HCT116 (cell line): Measurements from ENCODE around the gene C1orf146. TPM values are rescaled to one million over a fixed set of nuclear protein-coding genes. Genes with fewer than 3 reads are reported as not detected.

ENCODE experiments used
- ATAC-seq: fragments of 200-7000 bp; cut with Tn5 transposase; 2 replicates; pipeline ENCODE4 v1.9.1; 2020; ENCODE audit warnings: mild to moderate bottlenecking, moderate library complexity
- BruUV-seq: library from RNA; stranded (reverse); fragments of 400-500 nt; replicated peaks from 2 replicates; lab custom pipeline; 2021; lab: Mats Ljungman, UMichigan
- CTCF ChIA-PET: fragments of 300-600 bp; sonication (Branson Sonifier 250); formaldehyde crosslinking; loops from one replicate; lab custom pipeline; 2021; ENCODE audit warnings: antibody characterized with exemption; lab: Charles Lee
- POLR2A ChIA-PET: fragments of 300-600, 350-600 bp; sonication (Branson Sonifier 250); formaldehyde crosslinking; loops from one replicate; lab custom pipeline; 2021; ENCODE audit warnings: antibody characterized with exemption; lab: Charles Lee
- RAD21 ChIA-PET, 2 experiments: fragments of 300-600 bp; sonication (Branson Sonifier 250); formaldehyde crosslinking; loops; one replicate each; lab custom pipeline; 2023; ENCODE audit warnings: low total read pairs in 2 of 2; ENCODE audit not compliant: uncharacterized antibody in 2 of 2, unreplicated experiment in 2 of 2, low non-redundant PET in 1 of 2; lab: Charles Lee
- DNase-seq: peaks from one replicate; pipeline ENCODE4 v3.0.0-alpha.2; 2010; ENCODE audit warnings: low read depth, low spot score
- H2AFZ ChIP-seq: fragments of 200-600 bp; shearing (Covaris generic), sonication (generic); 2 replicates; pipeline ENCODE4 v1.6.1; 2017; ENCODE audit warnings: low read depth, mixed run types, mixed read lengths, antibody characterized with exemption, low read length; ENCODE audit not compliant: poor library complexity, severe bottlenecking
- H3K27ac ChIP-seq: 2 replicates; pipeline ENCODE4 v1.5.1; 2012; ENCODE audit warnings: low read depth, low read length
- H3K27me3 ChIP-seq: fragments of 200-600 bp; sonication (generic); 2 replicates; pipeline ENCODE4 v1.6.1; 2016; ENCODE audit warnings: mixed run types, low read length, mixed read lengths; ENCODE audit not compliant: insufficient read depth
- H3K36me3 ChIP-seq, 2 experiments: fragments of 200-500 bp in 1 of 2; fragments of 200-600 bp in 1 of 2; sonication (Bioruptor generic) in 1 of 2; sonication (generic) in 1 of 2; 2 replicates each; pipeline versions ENCODE4 v1.5.1 to v1.6.1; 2014 to 2016; ENCODE audit warnings: low read length in 2 of 2, inconsistent platforms in 1 of 2, mixed read lengths in 1 of 2, mixed run types in 1 of 2; ENCODE audit not compliant: insufficient read depth in 2 of 2, control insufficient read depth in 1 of 2
- H3K4me1 ChIP-seq, 2 experiments: fragments of 200-600 bp in 1 of 2; sonication (generic) in 1 of 2; 2 replicates each; pipeline versions ENCODE4 v1.5.1 to v1.6.1; 2012 to 2017; ENCODE audit warnings: low read length in 2 of 2, inconsistent platforms in 1 of 2, mild to moderate bottlenecking in 1 of 2, mixed read lengths in 1 of 2, mixed run types in 1 of 2, moderate library complexity in 1 of 2; ENCODE audit not compliant: insufficient read depth in 2 of 2, control insufficient read depth in 1 of 2
- H3K4me2 ChIP-seq: fragments of 200-600 bp; sonication (generic); 2 replicates; pipeline ENCODE4 v1.6.1; 2017; ENCODE audit warnings: mixed run types, low read length, mixed read lengths
- H3K4me3 ChIP-seq, 2 experiments: fragments of 200-600 bp in 1 of 2; sonication (generic) in 1 of 2; replicated peaks in 1 of 2; 2 replicates each; pipeline ENCODE4 v1.5.1; 2011 to 2016; ENCODE audit warnings: low read length in 2 of 2, control low read depth in 1 of 2, low read depth in 1 of 2, mild to moderate bottlenecking in 1 of 2, mixed read lengths in 1 of 2, mixed run types in 1 of 2
- H3K79me2 ChIP-seq: fragments of 200-600 bp; sonication (generic); 2 replicates; pipeline ENCODE4 v1.6.1; 2017; ENCODE audit warnings: mild to moderate bottlenecking, mixed run types, low read length, moderate library complexity, mixed read lengths; ENCODE audit not compliant: insufficient read depth
- H3K9ac ChIP-seq: fragments of 200-600 bp; sonication (generic); 2 replicates; pipeline ENCODE4 v1.6.1; 2016; ENCODE audit warnings: low read length, mixed read lengths
- H3K9me2 ChIP-seq: fragments of 200-600 bp; sonication (generic), shearing (Covaris generic); 2 replicates; pipeline ENCODE4 v1.6.1; 2017; ENCODE audit warnings: mixed run types, mild to moderate bottlenecking, moderate library complexity; ENCODE audit not compliant: insufficient read depth
- H3K9me3 ChIP-seq, 2 experiments: fragments of 200-500 bp in 1 of 2; fragments of 200-600 bp in 1 of 2; sonication (Bioruptor generic) in 1 of 2; sonication (generic) in 1 of 2; 2 replicates each; pipeline ENCODE4 v1.6.1; 2014 to 2017; ENCODE audit warnings: low read length in 2 of 2, mixed read lengths in 2 of 2, inconsistent platforms in 1 of 2, low read depth in 1 of 2, mild to moderate bottlenecking in 1 of 2, mixed run types in 1 of 2, moderate library complexity in 1 of 2; ENCODE audit not compliant: control insufficient read depth in 1 of 2, insufficient read depth in 1 of 2
- H4K20me1 ChIP-seq: fragments of 200-600 bp; sonication (generic), shearing (Covaris generic); 2 replicates; pipeline ENCODE4 v1.6.1; 2017; ENCODE audit warnings: mixed run types, mild to moderate bottlenecking, moderate library complexity; ENCODE audit not compliant: insufficient read depth
- CEBPB ChIP-seq: IDR thresholded peaks from 2 replicates; pipeline ENCODE4 v1.6.1; 2012; ENCODE audit warnings: low read depth
- CTCF ChIP-seq, 3 experiments: fragments of 200-600 bp in 1 of 3; sonication (generic) in 1 of 3; IDR thresholded peaks in 2 of 3; conservative IDR thresholded peaks in 1 of 3; 2 replicates each; pipeline ENCODE4 v1.5.1; 2012 to 2017; ENCODE audit warnings: low read depth in 2 of 3, low read length in 2 of 3, antibody characterized with exemption in 1 of 3, borderline replicate concordance in 1 of 3, control low read depth in 1 of 3, mild to moderate bottlenecking in 1 of 3, mixed read lengths in 1 of 3, mixed run types in 1 of 3, moderate library complexity in 1 of 3; ENCODE audit not compliant: insufficient read depth in 1 of 3
- EGR1 ChIP-seq: IDR thresholded peaks from 2 replicates; pipeline ENCODE4 v1.6.1; 2012; ENCODE audit warnings: low read depth
- EZH2 ChIP-seq: fragments of 200-600 bp; sonication (generic); IDR thresholded peaks from 2 replicates; pipeline ENCODE4 v1.6.1; 2017; ENCODE audit warnings: antibody characterized with exemption, mixed run types
- FOSL1 ChIP-seq: IDR thresholded peaks from 2 replicates; pipeline ENCODE4 v1.6.1; 2012; ENCODE audit warnings: low read depth
- JUND ChIP-seq: IDR thresholded peaks from 2 replicates; pipeline ENCODE4 v1.6.1; 2012
- POLR2A ChIP-seq: IDR thresholded peaks from 2 replicates; pipeline ENCODE4 v1.7.0; 2011; ENCODE audit warnings: borderline replicate concordance; ENCODE audit not compliant: insufficient read depth, insufficient read length; ENCODE audit errors: extremely low read depth
- POLR2AphosphoS5 ChIP-seq: IDR thresholded peaks from 2 replicates; pipeline ENCODE4 v1.6.1; 2011; ENCODE audit warnings: mild to moderate bottlenecking, low read depth, low read length, moderate library complexity
- RAD21 ChIP-seq: IDR thresholded peaks from 2 replicates; pipeline ENCODE4 v1.6.1; 2012; ENCODE audit warnings: low read depth, mild to moderate bottlenecking
- SIN3A ChIP-seq: IDR thresholded peaks from 2 replicates; pipeline ENCODE4 v1.6.1; 2012; ENCODE audit warnings: low read depth
- SP1 ChIP-seq: IDR thresholded peaks from 2 replicates; pipeline ENCODE4 v1.6.1; 2012; ENCODE audit warnings: low read depth
- SRF ChIP-seq: IDR thresholded peaks from 2 replicates; pipeline ENCODE4 v1.6.1; 2012; ENCODE audit warnings: low read depth
- TCF7L2 ChIP-seq: IDR thresholded peaks from 2 replicates; pipeline ENCODE4 v1.7.0; 2011; ENCODE audit warnings: borderline replicate concordance, inconsistent platforms; ENCODE audit not compliant: insufficient read depth, insufficient read length; ENCODE audit errors: extremely low read depth
- YY1 ChIP-seq: IDR thresholded peaks from 2 replicates; pipeline ENCODE4 v1.6.1; 2011; ENCODE audit warnings: low read length, low read depth, moderate library complexity, mild to moderate bottlenecking; ENCODE audit not compliant: insufficient replicate concordance; ENCODE audit errors: extremely low read depth
- ZFX ChIP-seq: fragments of 450-650 bp; IDR thresholded peaks from 2 replicates; pipeline ENCODE4 v1.6.1; 2017
- ZNF274 ChIP-seq: fragments of 200-500 bp; sonication (Bioruptor generic); IDR thresholded peaks from 2 replicates; pipeline ENCODE4 v1.6.1; 2014; ENCODE audit warnings: mild to moderate bottlenecking, low read depth, low read length, inconsistent platforms
- intact Hi-C: fragments of 100-400 bp; cut with micrococcal nuclease; formaldehyde crosslinking; loops from 2 replicates; pipeline ENCODE4 v1.10.0; 2022
- total RNA-seq: library from RNA; stranded (reverse); gene quantifications from one replicate; pipeline ENCODE4 v1.2.1, GENCODE V29; 2021; ENCODE audit not compliant: unreplicated experiment
- TF ChIP-seq, protein P1 (sequence below): IDR thresholded peaks from 2 replicates; pipeline ENCODE4 v1.6.1; 2011; ENCODE audit warnings: mild to moderate bottlenecking, low read length, moderate library complexity; ENCODE audit not compliant: insufficient replicate concordance; ENCODE audit errors: extremely low read depth
- TF ChIP-seq, protein P2 (sequence below): IDR thresholded peaks from 2 replicates; pipeline ENCODE4 v1.6.1; 2012

Gene C1orf146
- total RNA-seq, 1 experiment from 2014 or later, result not detected

- Histone ChIP-seq H3K9me3 (no peaks in the 10 kb centered on the region), H3K4me2 (no peak overlapping the region), H3K9ac (no peak overlapping the region), H3K27me3 (no peaks in the 10 kb centered on the region), H3K9me2 (no peaks in the 10 kb centered on the region), H3K79me2 (no peaks in the 10 kb centered on the region), H2AFZ (no peak overlapping the region), H3K4me1 (no peaks in the 10 kb centered on the region), H4K20me1 (no peaks in the 10 kb centered on the region), H3K27ac (no peak overlapping the region), H3K4me3 (no peak overlapping the region), H3K36me3 (no peaks in the 10 kb centered on the region)
- ATAC-seq (no peak), DNase-seq (no peak)
- BruUV-seq, result no TSS peak
- TF ChIP-seq RAD21 (no peak), FOSL1 (no peak), SRF (no peak), ZNF274 (no peak), JUND (no peak), POLR2A (no peak), SP1 (no peak), CTCF (IDR thresholded peaks at IDR 0.05 in 2 of 3, conservative IDR thresholded peaks at IDR 0.05 in 1 of 3; ENCODE audit: borderline replicate concordance in 1 of 3, insufficient read depth in 1 of 3, low read depth in 2 of 3, low read length in 2 of 3) (no peak), CEBPB (no peak), EGR1 (no peak), ZFX (no peak), TCF7L2 (no peak), SIN3A (no peak), POLR2AphosphoS5 (no peak), YY1 (no peak), EZH2 (no peak)
- TF ChIP-seq, protein P1, sequence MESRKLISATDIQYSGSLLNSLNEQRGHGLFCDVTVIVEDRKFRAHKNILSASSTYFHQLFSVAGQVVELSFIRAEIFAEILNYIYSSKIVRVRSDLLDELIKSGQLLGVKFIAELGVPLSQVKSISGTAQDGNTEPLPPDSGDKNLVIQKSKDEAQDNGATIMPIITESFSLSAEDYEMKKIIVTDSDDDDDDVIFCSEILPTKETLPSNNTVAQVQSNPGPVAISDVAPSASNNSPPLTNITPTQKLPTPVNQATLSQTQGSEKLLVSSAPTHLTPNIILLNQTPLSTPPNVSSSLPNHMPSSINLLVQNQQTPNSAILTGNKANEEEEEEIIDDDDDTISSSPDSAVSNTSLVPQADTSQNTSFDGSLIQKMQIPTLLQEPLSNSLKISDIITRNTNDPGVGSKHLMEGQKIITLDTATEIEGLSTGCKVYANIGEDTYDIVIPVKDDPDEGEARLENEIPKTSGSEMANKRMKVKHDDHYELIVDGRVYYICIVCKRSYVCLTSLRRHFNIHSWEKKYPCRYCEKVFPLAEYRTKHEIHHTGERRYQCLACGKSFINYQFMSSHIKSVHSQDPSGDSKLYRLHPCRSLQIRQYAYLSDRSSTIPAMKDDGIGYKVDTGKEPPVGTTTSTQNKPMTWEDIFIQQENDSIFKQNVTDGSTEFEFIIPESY, result no peak
- TF ChIP-seq, protein P2, sequence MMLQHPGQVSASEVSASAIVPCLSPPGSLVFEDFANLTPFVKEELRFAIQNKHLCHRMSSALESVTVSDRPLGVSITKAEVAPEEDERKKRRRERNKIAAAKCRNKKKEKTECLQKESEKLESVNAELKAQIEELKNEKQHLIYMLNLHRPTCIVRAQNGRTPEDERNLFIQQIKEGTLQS, result no peak
- intact Hi-C loops, result no loop called here
- RAD21 ChIA-PET, result no interaction called here
- CTCF ChIA-PET, result no interaction called here
- POLR2A ChIA-PET, result no interaction called here
Observed at GRCh38 chr1:92240034-92240433, 22.3 kb downstream of the C1orf146 start.
